IgD-negative memory B cell (primary cell): ENCODE measurements around the gene ZYG11A. TPM values are rescaled to one million over a fixed set of nuclear protein-coding genes. Genes with fewer than 3 reads are reported as not detected.
"Not testable (repeated sequence)": the region's sequence is repeated elsewhere in the genome, so short reads cannot be mapped to it uniquely, and the experiment has no call there.

Experiments
- H3K27ac Mint-ChIP-seq, 3 donors: one replicate each; pipeline ENCODE4 v1.8.0; 2020 to 2022; ENCODE audit warnings: mild to moderate bottlenecking in 3 of 3, mixed read lengths in 3 of 3, moderate library complexity in 1 of 3
- H3K27me3 Mint-ChIP-seq: one replicate; pipeline ENCODE4 v1.8.0; 2021; ENCODE audit warnings: mixed read lengths
- H3K36me3 Mint-ChIP-seq: one replicate; pipeline ENCODE4 v1.8.0; 2020; ENCODE audit warnings: mild to moderate bottlenecking, mixed read lengths
- H3K4me1 Mint-ChIP-seq, 3 donors: one replicate each; pipeline ENCODE4 v1.8.0; 2020 to 2022; ENCODE audit warnings: mixed read lengths in 3 of 3, mild to moderate bottlenecking in 1 of 3
- H3K4me3 Mint-ChIP-seq, 4 donors: one replicate each; pipeline ENCODE4 v1.8.0; 2020 to 2022; ENCODE audit warnings: mild to moderate bottlenecking in 4 of 4, mixed read lengths in 4 of 4, moderate library complexity in 3 of 4
- H3K9me3 Mint-ChIP-seq, 3 donors: one replicate each; pipeline ENCODE4 v1.8.0; 2020 to 2021; ENCODE audit warnings: mixed read lengths in 3 of 3, mild to moderate bottlenecking in 1 of 3
- polyA plus RNA-seq: library from polyadenylated mRNA; unstranded; fragments of 300-500 nt; fragmentation: Illumina TruSeq; gene quantifications from one replicate; pipeline ENCODE4 v1.2.3, GENCODE V29; 2021

Gene ZYG11A
- polyA plus RNA-seq, 1 donor from 2014 or later: 0.33 TPM

DNA sequence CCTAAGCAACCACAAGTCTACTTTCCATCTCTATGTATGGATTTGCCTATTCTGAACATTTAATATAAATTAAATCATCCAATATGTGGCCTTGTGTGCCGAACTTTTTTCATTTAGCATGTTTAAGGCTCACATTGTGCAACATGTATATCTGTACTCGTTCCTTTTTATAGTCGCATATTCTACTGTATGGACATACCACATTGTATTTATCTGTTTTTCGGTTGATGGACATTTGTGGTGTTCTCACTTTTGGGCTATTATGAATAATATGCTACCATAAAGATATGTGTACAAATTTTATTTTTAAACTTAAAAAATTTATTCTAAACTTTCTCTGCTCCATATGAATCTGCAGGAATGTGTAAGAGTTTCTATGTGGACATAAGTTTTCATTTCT is 13.0 kb downstream of the ZYG11A start:
- H3K36me3 Mint-ChIP-seq: peaks cover 3% of the 10 kb centered on the region
- H3K9me3 Mint-ChIP-seq: no peaks in the 10 kb centered on the region
- no peak overlapping the region for H3K4me3 Mint-ChIP-seq
- H3K27ac Mint-ChIP-seq: no peak overlapping the region
- peaks cover 2% of the 10 kb centered on the region for H3K27me3 Mint-ChIP-seq
- peaks cover 0 to 5% (median 0%) of the 10 kb centered on the region in 3 donors for H3K4me1 Mint-ChIP-seq

DNA sequence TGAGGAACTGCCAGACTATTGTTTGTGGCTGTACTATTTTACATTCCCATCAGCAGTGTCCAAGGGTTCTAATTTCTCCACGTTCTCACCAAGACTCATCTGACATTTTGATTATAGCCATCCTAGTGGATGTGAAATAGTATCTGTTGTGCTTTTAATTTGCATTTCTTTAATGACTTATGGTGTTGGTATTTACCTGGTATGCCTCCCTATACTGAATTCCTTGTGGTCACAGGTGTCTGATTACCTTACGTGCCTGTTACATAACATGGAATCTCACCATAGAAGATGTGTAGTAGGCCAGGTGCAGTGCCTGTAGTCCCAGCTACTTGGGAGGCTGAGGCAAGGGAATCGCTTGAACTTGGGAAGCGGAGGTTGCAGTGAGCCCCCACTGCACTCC is 13.5 kb downstream of the ZYG11A start:
- peaks cover 3% of the 10 kb centered on the region for H3K36me3 Mint-ChIP-seq
- no peak overlapping the region for H3K27ac Mint-ChIP-seq
- peaks cover 0 to 5% (median 0%) of the 10 kb centered on the region in 3 donors for H3K4me1 Mint-ChIP-seq
- H3K9me3 Mint-ChIP-seq: no peaks in the 10 kb centered on the region
- H3K27me3 Mint-ChIP-seq: no peaks in the 10 kb centered on the region
- no peak overlapping the region for H3K4me3 Mint-ChIP-seq

GRCh38 chr1:52857443-52857842 is 14.9 kb downstream of the ZYG11A start:
- Mint-ChIP-seq H3K9me3 (no peaks in the 10 kb centered on the region), H3K36me3 (peaks cover 3% of the 10 kb centered on the region), H3K4me3 (no peak overlapping the region), H3K27me3 (no peaks in the 10 kb centered on the region), H3K4me1 (peaks cover 0 to 5% (median 0%) of the 10 kb centered on the region in 3 donors), H3K27ac (no peak overlapping the region)

- peaks cover 3% of the 10 kb centered on the region for H3K36me3 Mint-ChIP-seq
Observed at GRCh38 chr1:52862666-52863458, 20.3 kb downstream of the ZYG11A start.

GRCh38 chr1:52867087-52867863 is 24.7 kb downstream of the ZYG11A start:
- no peaks in the 10 kb centered on the region for H3K9me3 Mint-ChIP-seq
- peaks cover 0 to 5% (median 5%) of the 10 kb centered on the region in 3 donors for H3K4me1 Mint-ChIP-seq
- no peaks in the 10 kb centered on the region for H3K36me3 Mint-ChIP-seq
- H3K27ac Mint-ChIP-seq: peak overlapping the region in 2 of 3 donors; percentile 26 to 63
- H3K27me3 Mint-ChIP-seq: no peaks in the 10 kb centered on the region
- no peak overlapping the region for H3K4me3 Mint-ChIP-seq

More at GRCh38 chr1:52862666-52863458, 20.3 kb downstream of the ZYG11A start:
- Mint-ChIP-seq H3K4me3 (no peak overlapping the region), H3K4me1 (peaks cover 0 to 10% (median 5%) of the 10 kb centered on the region in 3 donors), H3K9me3 (no peaks in the 10 kb centered on the region), H3K27me3 (no peaks in the 10 kb centered on the region), H3K27ac (no peak overlapping the region)

DNA sequence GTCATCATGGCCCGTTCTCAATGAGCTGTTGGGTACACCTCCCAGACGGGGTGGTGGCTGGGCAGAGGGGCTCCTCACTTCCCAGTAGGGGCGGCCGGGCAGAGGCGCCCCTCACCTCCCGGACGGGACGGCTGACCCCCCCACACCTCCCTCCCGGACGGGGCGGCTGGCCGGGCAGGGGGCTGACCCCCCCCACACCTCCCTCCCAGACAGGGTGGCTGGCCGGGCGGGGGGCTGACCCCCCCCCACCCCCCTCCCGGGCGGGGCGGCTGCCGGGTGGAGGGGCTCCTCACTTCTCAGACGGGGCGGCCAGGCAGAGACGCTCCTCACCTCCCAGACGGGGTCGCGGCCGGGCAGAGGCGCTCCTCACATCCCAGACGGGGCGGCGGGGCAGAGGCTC is 27.2 kb downstream of the ZYG11A start:
- not testable (repeated sequence) for H3K27me3 Mint-ChIP-seq, H3K27ac Mint-ChIP-seq, H3K4me3 Mint-ChIP-seq, H3K9me3 Mint-ChIP-seq, H3K36me3 Mint-ChIP-seq, H3K4me1 Mint-ChIP-seq

DNA sequence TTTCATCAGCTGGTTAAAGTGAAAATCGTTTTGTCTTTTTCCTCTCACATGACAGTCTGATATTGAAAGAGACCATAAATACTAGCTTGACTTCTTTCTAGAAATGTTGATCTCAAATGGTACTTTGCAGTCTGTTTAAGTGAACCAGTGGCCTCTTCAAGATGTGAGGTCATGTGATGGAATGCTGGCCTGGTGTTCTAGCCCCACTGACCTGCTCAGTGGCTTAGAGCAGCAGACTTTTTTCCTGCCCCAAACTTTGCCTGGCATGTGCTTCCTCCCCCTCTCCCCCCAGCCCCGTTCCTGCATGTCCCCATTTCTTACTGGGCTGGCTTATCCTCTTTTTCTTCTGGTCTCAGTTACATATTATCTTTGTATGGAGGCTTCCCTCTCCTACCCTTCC is 34.3 kb downstream of the ZYG11A start:
- no peaks in the 10 kb centered on the region for H3K9me3 Mint-ChIP-seq
- no peaks in the 10 kb centered on the region for H3K27me3 Mint-ChIP-seq

GRCh38 chr1:52877554-52877953 is 35.0 kb downstream of the ZYG11A start:
- H3K36me3 Mint-ChIP-seq: no peaks in the 10 kb centered on the region
- H3K9me3 Mint-ChIP-seq: peaks cover 0 to 3% (median 1%) of the 10 kb centered on the region in 3 donors
- no peaks in the 10 kb centered on the region for H3K4me1 Mint-ChIP-seq
- no peak overlapping the region for H3K4me3 Mint-ChIP-seq
- no peaks in the 10 kb centered on the region for H3K27me3 Mint-ChIP-seq
- H3K27ac Mint-ChIP-seq: no peak overlapping the region

More for the DNA sequence above, 34.3 kb downstream of the ZYG11A start:
- Mint-ChIP-seq H3K36me3 (no peaks in the 10 kb centered on the region), H3K4me1 (no peaks in the 10 kb centered on the region), H3K4me3 (no peak overlapping the region), H3K27ac (no peak overlapping the region)

DNA sequence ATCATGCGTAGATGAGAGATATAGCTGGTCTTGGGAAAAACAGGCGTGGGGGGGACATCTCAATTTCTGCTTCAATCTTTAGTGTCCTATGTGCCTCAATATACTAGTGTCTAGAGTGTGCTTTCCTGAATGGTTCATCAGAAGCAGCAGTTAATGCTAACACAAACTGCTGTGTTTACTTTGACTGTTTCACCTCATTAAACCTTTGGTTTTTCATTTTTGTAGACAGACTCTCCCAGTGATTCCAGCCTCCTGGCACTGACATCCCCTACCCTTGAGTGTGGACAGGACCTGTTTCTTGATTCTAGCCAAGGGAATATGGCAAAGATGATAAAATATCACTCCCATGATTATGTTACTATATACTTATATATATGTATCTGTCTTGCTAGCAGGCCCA is 37.6 kb downstream of the ZYG11A start:
- Mint-ChIP-seq H3K27ac (peak overlapping the region in 1 of 3 donors; percentile 63), H3K4me1 (no peaks in the 10 kb centered on the region), H3K9me3 (peaks cover 0 to 3% (median 1%) of the 10 kb centered on the region in 3 donors), H3K4me3 (no peak overlapping the region), H3K36me3 (no peaks in the 10 kb centered on the region), H3K27me3 (no peaks in the 10 kb centered on the region)

DNA sequence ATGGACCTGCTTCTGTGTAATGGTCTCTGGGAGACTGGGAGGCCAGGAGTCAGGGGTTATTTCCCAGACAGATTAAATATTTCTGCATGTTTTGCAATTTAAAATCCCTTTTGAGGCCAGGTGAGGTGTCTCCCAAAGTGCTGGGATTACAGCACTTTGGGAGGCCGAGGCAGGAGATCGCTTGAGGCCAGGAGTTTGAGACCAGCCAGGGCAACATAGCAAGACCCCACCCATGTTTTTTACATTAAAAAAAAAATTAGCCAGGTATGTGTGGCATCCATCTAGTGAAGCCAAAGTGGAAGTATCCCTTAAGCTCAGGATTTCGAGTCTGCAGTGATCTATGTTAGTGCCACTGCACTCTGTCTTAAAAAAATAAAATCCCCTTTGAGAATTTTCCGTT is 44.9 kb downstream of the ZYG11A start:
- no peak overlapping the region for H3K27ac Mint-ChIP-seq
- H3K36me3 Mint-ChIP-seq: peaks cover 2% of the 10 kb centered on the region
- no peak overlapping the region for H3K4me3 Mint-ChIP-seq
- no peaks in the 10 kb centered on the region for H3K9me3 Mint-ChIP-seq
- H3K4me1 Mint-ChIP-seq: no peaks in the 10 kb centered on the region
- no peaks in the 10 kb centered on the region for H3K27me3 Mint-ChIP-seq

GRCh38 chr1:52892424-52893215 is 50.1 kb downstream of the ZYG11A start:
- H3K27ac Mint-ChIP-seq: no peak overlapping the region
- no peaks in the 10 kb centered on the region for H3K27me3 Mint-ChIP-seq
- no peaks in the 10 kb centered on the region for H3K4me1 Mint-ChIP-seq
- H3K4me3 Mint-ChIP-seq: no peak overlapping the region
- no peaks in the 10 kb centered on the region for H3K36me3 Mint-ChIP-seq
- H3K9me3 Mint-ChIP-seq: no peaks in the 10 kb centered on the region

DNA sequence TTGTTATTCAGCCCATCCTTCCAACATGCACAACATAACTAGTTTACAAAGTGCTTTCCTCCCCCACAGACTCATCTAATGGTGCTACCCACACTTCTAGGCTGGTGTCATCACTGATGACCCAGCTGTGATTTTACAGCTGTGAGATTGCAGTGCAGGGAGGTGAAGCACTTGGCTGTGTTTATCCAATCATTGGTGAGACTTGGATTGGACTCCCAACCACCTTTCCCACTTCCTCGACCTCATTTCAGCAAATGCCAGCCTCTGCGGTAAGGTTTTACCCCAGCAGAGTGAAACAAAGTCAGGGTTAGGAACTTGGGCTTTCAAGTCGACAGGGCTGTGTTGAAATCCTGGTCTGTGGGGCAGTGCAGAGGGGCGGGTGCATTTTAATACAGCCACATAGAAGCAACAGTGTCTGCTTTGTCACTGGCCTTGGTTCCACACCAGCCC is 56.9 kb downstream of the ZYG11A start:
- Mint-ChIP-seq H3K9me3 (no peaks in the 10 kb centered on the region), H3K4me3 (no peak overlapping the region), H3K27ac (no peak overlapping the region), H3K4me1 (no peaks in the 10 kb centered on the region), H3K27me3 (no peaks in the 10 kb centered on the region), H3K36me3 (no peaks in the 10 kb centered on the region)

DNA sequence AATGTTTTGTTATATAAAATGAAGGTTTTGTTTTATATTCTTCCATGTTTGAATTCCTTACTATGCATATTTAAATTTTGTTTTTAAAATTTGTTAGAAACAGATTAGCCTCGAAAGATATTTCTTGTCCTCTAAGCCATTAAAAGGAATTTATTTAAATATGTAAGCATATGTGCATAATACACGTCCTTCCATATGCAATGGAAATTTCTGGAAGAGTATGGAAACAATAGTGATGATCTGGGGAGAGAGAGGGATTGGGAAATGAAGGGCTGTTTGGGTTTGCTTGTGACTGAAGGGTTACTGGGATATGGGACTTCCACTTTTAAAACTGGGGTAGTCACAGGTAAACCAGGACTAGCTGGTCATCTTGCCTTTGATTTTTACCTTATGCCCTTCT is 57.8 kb downstream of the ZYG11A start:
- no peak overlapping the region for H3K4me3 Mint-ChIP-seq
- no peaks in the 10 kb centered on the region for H3K9me3 Mint-ChIP-seq
- H3K4me1 Mint-ChIP-seq: no peaks in the 10 kb centered on the region
- no peaks in the 10 kb centered on the region for H3K27me3 Mint-ChIP-seq
- H3K36me3 Mint-ChIP-seq: no peaks in the 10 kb centered on the region
- H3K27ac Mint-ChIP-seq: no peak overlapping the region

- no peaks in the 10 kb centered on the region for H3K9me3 Mint-ChIP-seq
- H3K36me3 Mint-ChIP-seq: peaks cover 3% of the 10 kb centered on the region
- H3K27ac Mint-ChIP-seq: no peak overlapping the region
- no peak overlapping the region for H3K4me3 Mint-ChIP-seq
- H3K4me1 Mint-ChIP-seq: no peaks in the 10 kb centered on the region
- H3K27me3 Mint-ChIP-seq: no peaks in the 10 kb centered on the region
Observed at GRCh38 chr1:52901384-52901783, 58.8 kb downstream of the ZYG11A start.
